Measurements from ENCODE around the gene BACH1.
"Not testable (repeated sequence)": the region's sequence is repeated elsewhere in the genome, so short reads cannot be mapped to it uniquely, and the experiment has no call there.

BACH1 gene

DNA sequence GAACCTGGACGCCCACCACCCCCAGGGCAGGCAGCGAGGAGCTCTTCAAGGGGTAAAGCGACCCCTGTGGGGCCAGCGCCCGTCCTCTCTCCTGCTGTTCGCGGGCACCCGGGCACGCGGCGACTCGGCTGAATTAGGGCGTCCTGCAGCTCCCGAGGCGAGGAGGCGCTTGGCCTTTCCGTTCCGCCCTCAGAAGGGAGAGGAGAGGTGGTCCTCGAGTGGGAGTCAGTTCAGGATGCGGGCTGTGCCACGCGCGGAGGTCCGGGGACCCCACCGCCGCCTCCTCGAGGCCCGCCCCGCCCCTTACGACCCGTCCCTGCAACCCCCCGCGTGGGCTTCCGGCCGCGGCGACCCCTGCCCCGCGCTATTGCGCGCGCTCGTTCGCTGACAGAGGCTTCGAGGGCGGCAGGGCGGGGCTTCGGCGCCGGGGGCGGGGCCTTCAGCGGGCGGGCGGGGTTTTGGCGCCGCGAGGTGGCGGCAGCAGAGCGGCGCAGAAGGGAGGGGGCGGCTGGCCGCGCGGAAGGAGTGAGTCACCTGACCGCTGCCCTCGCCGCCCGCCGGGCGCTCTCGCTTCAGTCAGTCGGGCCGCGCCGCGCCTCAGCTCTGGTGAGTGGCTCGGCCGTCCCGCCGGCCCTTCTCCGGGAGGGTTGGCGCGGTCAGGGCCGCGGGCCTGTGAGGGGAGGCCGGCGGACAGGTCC is at the start of gene BACH1:
Gene BACH1, plus strand, starts transcription at position 575 of the 698 bp plus-strand sequence. CDS start 22,359 bp downstream, outside the sequence.
- peaks cover 29% of the 10 kb centered on the region for H4K20me1 ChIP-seq (ENCODE audit: low read depth, low read length)
- no peaks in the 10 kb centered on the region for H3K9me3 ChIP-seq (ENCODE audit: insufficient read depth, low read length)
- peaks cover 44% of the 10 kb centered on the region for H3K79me2 ChIP-seq (ENCODE audit: insufficient read depth, low read length)
- peak within 1 kb of the TSS; percentile 92 for H3K4me2 ChIP-seq (ENCODE audit: low read depth, low read length, poor library complexity, severe bottlenecking)
- no peaks in the 10 kb centered on the region for H3K36me3 ChIP-seq (ENCODE audit: low read length)
- peak within 1 kb of the TSS; percentile 33 for H3K27ac ChIP-seq (ENCODE audit: low read depth, low read length)
- H3K9me2 ChIP-seq (replicated peaks; ENCODE audit: insufficient read depth, low read length), result no peaks in the 10 kb centered on the region
- H3K27me3 ChIP-seq (ENCODE audit: low read length), result no peaks in the 10 kb centered on the region
- H2AFZ ChIP-seq (ENCODE audit: low read depth, low read length, severe bottlenecking), result peak within 1 kb of the TSS; percentile 79
- no peak for TF ChIP-seq EZH2phosphoT487 (conservative IDR thresholded peaks at IDR 0.05; ENCODE audit: low read length)
- TF ChIP-seq, protein P1, sequence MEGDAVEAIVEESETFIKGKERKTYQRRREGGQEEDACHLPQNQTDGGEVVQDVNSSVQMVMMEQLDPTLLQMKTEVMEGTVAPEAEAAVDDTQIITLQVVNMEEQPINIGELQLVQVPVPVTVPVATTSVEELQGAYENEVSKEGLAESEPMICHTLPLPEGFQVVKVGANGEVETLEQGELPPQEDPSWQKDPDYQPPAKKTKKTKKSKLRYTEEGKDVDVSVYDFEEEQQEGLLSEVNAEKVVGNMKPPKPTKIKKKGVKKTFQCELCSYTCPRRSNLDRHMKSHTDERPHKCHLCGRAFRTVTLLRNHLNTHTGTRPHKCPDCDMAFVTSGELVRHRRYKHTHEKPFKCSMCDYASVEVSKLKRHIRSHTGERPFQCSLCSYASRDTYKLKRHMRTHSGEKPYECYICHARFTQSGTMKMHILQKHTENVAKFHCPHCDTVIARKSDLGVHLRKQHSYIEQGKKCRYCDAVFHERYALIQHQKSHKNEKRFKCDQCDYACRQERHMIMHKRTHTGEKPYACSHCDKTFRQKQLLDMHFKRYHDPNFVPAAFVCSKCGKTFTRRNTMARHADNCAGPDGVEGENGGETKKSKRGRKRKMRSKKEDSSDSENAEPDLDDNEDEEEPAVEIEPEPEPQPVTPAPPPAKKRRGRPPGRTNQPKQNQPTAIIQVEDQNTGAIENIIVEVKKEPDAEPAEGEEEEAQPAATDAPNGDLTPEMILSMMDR (IDR thresholded peaks at IDR 0.05; ENCODE audit: insufficient read depth, low read length, poor library complexity, severe bottlenecking), result no peak
- 0 out of 2 replicates have a peak, but pooled peaks cover 5% of the 10 kb centered on the region for H3F3A ChIP-seq (ENCODE audit: insufficient read depth)
- H3K4me3 ChIP-seq (ENCODE audit: insufficient read depth, low read length, poor library complexity, severe bottlenecking), result peak within 1 kb of the TSS; percentile 81
- peak within 1 kb of the TSS; percentile 76 for H3K9ac ChIP-seq (ENCODE audit: low read length)

DNA sequence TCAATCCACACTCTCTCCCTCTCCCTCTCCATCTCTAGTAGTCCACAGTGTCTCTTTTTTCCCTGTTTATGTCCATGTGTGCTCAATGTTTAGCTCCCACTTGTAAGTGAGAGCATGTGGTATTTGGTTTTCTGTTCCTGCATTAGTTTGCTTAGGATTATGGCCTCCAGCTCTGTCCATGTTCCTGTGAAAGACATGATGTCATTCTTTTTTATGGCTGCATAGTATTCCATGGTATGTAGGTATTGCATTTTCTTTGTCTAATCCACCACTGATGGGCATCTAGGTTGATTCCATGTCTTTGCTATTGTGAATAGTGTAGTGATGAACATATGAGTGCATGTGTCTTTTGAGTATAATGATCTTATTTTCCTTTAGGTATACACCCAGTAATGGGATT is 49.4 kb upstream of the BACH1 start:
- H3K9me3 ChIP-seq (ENCODE audit: insufficient read depth, low read length); H2AFZ ChIP-seq (ENCODE audit: low read depth, low read length, severe bottlenecking); H3F3A ChIP-seq (ENCODE audit: insufficient read depth); H4K20me1 ChIP-seq (ENCODE audit: low read depth, low read length); H3K4me3 ChIP-seq (ENCODE audit: insufficient read depth, low read length, poor library complexity, severe bottlenecking); H3K36me3 ChIP-seq (ENCODE audit: low read length); H3K9me2 ChIP-seq (replicated peaks; ENCODE audit: insufficient read depth, low read length); H3K9ac ChIP-seq (ENCODE audit: low read length); H3K4me2 ChIP-seq (ENCODE audit: low read depth, low read length, poor library complexity, severe bottlenecking); H3K79me2 ChIP-seq (ENCODE audit: insufficient read depth, low read length); H3K27me3 ChIP-seq (ENCODE audit: low read length); H3K27ac ChIP-seq (ENCODE audit: low read depth, low read length): not testable (repeated sequence)

DNA sequence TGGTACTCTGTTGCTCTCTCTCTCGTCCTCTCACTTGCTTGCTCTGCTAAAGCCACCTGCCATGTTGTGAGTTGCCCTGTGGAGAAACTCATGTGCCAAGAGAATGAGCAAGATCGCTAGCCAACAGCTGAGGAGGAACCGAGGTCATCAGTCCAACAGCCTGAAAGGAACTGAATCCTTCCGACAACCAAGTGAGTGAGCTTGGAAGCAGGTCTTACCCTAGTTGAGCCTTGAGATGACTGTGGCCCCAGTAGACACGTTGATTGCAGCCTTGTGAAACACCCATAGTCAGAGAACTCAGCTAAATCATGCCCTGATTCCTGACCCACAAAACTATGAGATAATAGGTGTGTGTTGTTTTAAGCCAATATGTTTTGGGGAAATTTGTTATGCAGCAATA is 48.1 kb upstream of the BACH1 start:
- no peaks in the 10 kb centered on the region for H3K36me3 ChIP-seq (ENCODE audit: low read length)

DNA sequence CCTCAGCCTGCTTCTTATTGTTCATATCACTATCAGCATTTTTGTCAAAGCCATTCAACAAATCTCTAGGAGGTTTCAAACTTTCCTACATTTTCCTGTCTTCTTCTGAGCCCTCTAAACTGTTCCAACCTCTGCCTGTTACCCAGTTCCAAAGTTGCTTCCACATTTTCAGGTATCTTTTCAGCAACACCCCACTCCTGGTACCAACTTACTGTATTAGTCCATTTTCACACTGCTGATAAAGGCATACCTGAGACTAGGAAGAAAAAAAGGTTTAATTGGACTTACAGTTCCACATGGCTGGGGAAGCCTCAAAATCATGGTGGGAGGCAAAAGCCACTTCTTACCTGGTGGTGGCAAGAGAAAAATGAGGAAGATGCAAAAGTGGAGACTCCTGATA is 44.9 kb upstream of the BACH1 start:
- H3K4me3 ChIP-seq (ENCODE audit: insufficient read depth, low read length, poor library complexity, severe bottlenecking); H3K27me3 ChIP-seq (ENCODE audit: low read length); H3F3A ChIP-seq (ENCODE audit: insufficient read depth); H3K9me2 ChIP-seq (replicated peaks; ENCODE audit: insufficient read depth, low read length); H3K27ac ChIP-seq (ENCODE audit: low read depth, low read length); H3K79me2 ChIP-seq (ENCODE audit: insufficient read depth, low read length); H3K36me3 ChIP-seq (ENCODE audit: low read length); H3K9me3 ChIP-seq (ENCODE audit: insufficient read depth, low read length); H2AFZ ChIP-seq (ENCODE audit: low read depth, low read length, severe bottlenecking); H4K20me1 ChIP-seq (ENCODE audit: low read depth, low read length); H3K9ac ChIP-seq (ENCODE audit: low read length); H3K4me2 ChIP-seq (ENCODE audit: low read depth, low read length, poor library complexity, severe bottlenecking): not testable (repeated sequence)

More for the DNA sequence above, 48.1 kb upstream of the BACH1 start:
- H4K20me1 ChIP-seq (ENCODE audit: low read depth, low read length), result no peaks in the 10 kb centered on the region
- no peak for TF ChIP-seq EZH2phosphoT487 (conservative IDR thresholded peaks at IDR 0.05; ENCODE audit: low read length)
- H3K4me3 ChIP-seq (ENCODE audit: insufficient read depth, low read length, poor library complexity, severe bottlenecking), result no peak overlapping the region
- H3F3A ChIP-seq (ENCODE audit: insufficient read depth), result no peaks in the 10 kb centered on the region
- peaks cover 7% of the 10 kb centered on the region; the same call in 1 of the 2 replicates for H3K9me3 ChIP-seq (ENCODE audit: insufficient read depth, low read length)
- H2AFZ ChIP-seq (ENCODE audit: low read depth, low read length, severe bottlenecking), result no peak overlapping the region
- H3K27ac ChIP-seq (ENCODE audit: low read depth, low read length), result no peak overlapping the region
- no peak overlapping the region for H3K4me2 ChIP-seq (ENCODE audit: low read depth, low read length, poor library complexity, severe bottlenecking)
- no peak overlapping the region for H3K9ac ChIP-seq (ENCODE audit: low read length)
- no peaks in the 10 kb centered on the region for H3K9me2 ChIP-seq (replicated peaks; ENCODE audit: insufficient read depth, low read length)
- no peaks in the 10 kb centered on the region for H3K79me2 ChIP-seq (ENCODE audit: insufficient read depth, low read length)
- no peaks in the 10 kb centered on the region for H3K27me3 ChIP-seq (ENCODE audit: low read length)

DNA sequence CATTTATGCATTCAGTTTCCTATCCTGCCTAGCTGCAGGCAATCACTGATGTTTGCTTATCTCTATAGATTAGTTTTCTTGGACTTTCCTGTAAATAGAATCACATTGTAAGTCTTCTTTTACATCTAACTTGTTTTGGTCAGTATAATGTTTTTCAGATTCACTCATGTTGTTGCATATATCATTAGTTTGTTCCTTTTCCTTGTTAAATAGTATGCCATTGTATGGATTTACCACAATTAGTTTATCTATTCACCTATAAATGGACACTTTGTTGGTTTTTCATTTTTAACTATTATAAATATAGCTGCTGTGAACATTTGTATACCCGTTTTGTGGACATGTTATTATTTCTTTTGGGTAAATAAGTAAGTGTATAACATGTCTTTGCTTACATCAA is 44.2 kb upstream of the BACH1 start:
- Histone ChIP-seq H3K9ac (ENCODE audit: low read length) (no peak overlapping the region), H3K79me2 (ENCODE audit: insufficient read depth, low read length) (no peaks in the 10 kb centered on the region), H3K4me3 (ENCODE audit: insufficient read depth, low read length, poor library complexity, severe bottlenecking) (no peak overlapping the region), H3K27me3 (ENCODE audit: low read length) (no peaks in the 10 kb centered on the region), H3K36me3 (ENCODE audit: low read length) (no peaks in the 10 kb centered on the region), H3F3A (ENCODE audit: insufficient read depth) (no peaks in the 10 kb centered on the region), H3K9me2 (replicated peaks; ENCODE audit: insufficient read depth, low read length) (no peaks in the 10 kb centered on the region), H3K27ac (ENCODE audit: low read depth, low read length) (no peak overlapping the region), H3K9me3 (ENCODE audit: insufficient read depth, low read length) (peaks cover 7% of the 10 kb centered on the region; the same call in 1 of the 2 replicates), H4K20me1 (ENCODE audit: low read depth, low read length) (no peaks in the 10 kb centered on the region), H3K4me2 (ENCODE audit: low read depth, low read length, poor library complexity, severe bottlenecking) (no peak overlapping the region), H2AFZ (ENCODE audit: low read depth, low read length, severe bottlenecking) (no peak overlapping the region)
- TF ChIP-seq, protein P1 (IDR thresholded peaks at IDR 0.05; ENCODE audit: insufficient read depth, low read length, poor library complexity, severe bottlenecking), result no peak
- no peak for TF ChIP-seq EZH2phosphoT487 (conservative IDR thresholded peaks at IDR 0.05; ENCODE audit: low read length)

All from SU-DHL-6 (cell line).